Upper lobe of right lung (tissue), 1 donor: ENCODE measurements around the gene NID2. TPM values are rescaled to one million over a fixed set of nuclear protein-coding genes. Genes with fewer than 3 reads are reported as not detected.
A peak's percentile ranks its signal among the peaks of the same experiment; 100 is the strongest.

Experiments
- ATAC-seq: fragments of 200-7000 bp; cut with Tn5 transposase; one replicate; pipeline ENCODE4 v1.9.1; 2020; ENCODE audit warnings: mild to moderate bottlenecking, moderate library complexity
- DNase-seq: peaks from one replicate; pipeline ENCODE4 v3.0.0-alpha.2; 2020
- H3K27ac ChIP-seq: fragments of 200-600 bp; one replicate; pipeline ENCODE4 v1.8.0; 2022
- H3K27me3 ChIP-seq: fragments of 200-600 bp; one replicate; pipeline ENCODE4 v1.8.0; 2022; ENCODE audit warnings: mild to moderate bottlenecking
- H3K36me3 ChIP-seq: fragments of 200-600 bp; one replicate; pipeline ENCODE4 v1.8.0; 2022
- H3K4me1 ChIP-seq: fragments of 200-600 bp; one replicate; pipeline ENCODE4 v1.8.0; 2022
- H3K4me3 ChIP-seq: fragments of 200-600 bp; one replicate; pipeline ENCODE4 v1.8.0; 2022; ENCODE audit warnings: mild to moderate bottlenecking
- H3K9me3 ChIP-seq: fragments of 200-600 bp; one replicate; pipeline ENCODE4 v1.8.0; 2022
- intact Hi-C: fragments of 100-400 bp; cut with DNase I; formaldehyde crosslinking; loops from one replicate; pipeline ENCODE4 v1.11.0; 2022
- total RNA-seq: library from RNA; stranded (reverse); fragmentation: NEBNext Ultra II Directional; extraction: Animal tissue kit (Norgen Biotek cat#: 25700); gene quantifications from one replicate; pipeline ENCODE4 v1.2.1, GENCODE V29; 2021
- TF ChIP-seq, protein P1 (sequence below): fragments of 200-600 bp; IDR thresholded peaks from one replicate; pipeline ENCODE4 v1.8.0; 2022; ENCODE audit warnings: antibody characterized with exemption
- donor health status: DM: no; HTN: yes; CAD: no; lungs with severe emphysema.

Gene NID2
- total RNA-seq, 1 donor from 2014 or later, result 17.9 TPM

DNA sequence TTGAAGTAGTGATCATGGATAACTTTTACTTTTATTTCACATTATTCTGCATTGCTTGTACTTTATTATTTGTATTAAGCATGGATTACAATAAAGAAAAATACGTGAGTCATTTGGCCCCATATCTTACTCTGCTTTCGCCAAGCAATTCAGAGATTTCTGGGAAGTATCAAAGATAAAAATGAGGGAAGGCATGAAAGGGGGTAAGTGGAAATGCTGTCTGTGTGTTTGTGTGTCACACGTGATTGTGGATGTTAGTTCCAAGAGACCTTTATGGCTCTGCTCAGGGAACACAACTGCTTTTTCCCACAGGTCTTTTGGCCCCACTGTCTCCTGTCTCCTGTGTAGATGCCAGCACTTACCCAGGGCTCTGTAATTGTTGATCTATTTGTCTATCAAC is 10.5 kb downstream of the NID2 start:
- TF ChIP-seq, protein P1, sequence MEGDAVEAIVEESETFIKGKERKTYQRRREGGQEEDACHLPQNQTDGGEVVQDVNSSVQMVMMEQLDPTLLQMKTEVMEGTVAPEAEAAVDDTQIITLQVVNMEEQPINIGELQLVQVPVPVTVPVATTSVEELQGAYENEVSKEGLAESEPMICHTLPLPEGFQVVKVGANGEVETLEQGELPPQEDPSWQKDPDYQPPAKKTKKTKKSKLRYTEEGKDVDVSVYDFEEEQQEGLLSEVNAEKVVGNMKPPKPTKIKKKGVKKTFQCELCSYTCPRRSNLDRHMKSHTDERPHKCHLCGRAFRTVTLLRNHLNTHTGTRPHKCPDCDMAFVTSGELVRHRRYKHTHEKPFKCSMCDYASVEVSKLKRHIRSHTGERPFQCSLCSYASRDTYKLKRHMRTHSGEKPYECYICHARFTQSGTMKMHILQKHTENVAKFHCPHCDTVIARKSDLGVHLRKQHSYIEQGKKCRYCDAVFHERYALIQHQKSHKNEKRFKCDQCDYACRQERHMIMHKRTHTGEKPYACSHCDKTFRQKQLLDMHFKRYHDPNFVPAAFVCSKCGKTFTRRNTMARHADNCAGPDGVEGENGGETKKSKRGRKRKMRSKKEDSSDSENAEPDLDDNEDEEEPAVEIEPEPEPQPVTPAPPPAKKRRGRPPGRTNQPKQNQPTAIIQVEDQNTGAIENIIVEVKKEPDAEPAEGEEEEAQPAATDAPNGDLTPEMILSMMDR, result no peak
- Histone ChIP-seq H3K27ac (no peak overlapping the region), H3K27me3 (no peaks in the 10 kb centered on the region), H3K4me3 (no peak overlapping the region), H3K9me3 (no peaks in the 10 kb centered on the region), H3K4me1 (peaks cover 38% of the 10 kb centered on the region), H3K36me3 (no peaks in the 10 kb centered on the region)
- ATAC-seq (no peak), DNase-seq (no peak)
- intact Hi-C loops, result no loop called here

DNA sequence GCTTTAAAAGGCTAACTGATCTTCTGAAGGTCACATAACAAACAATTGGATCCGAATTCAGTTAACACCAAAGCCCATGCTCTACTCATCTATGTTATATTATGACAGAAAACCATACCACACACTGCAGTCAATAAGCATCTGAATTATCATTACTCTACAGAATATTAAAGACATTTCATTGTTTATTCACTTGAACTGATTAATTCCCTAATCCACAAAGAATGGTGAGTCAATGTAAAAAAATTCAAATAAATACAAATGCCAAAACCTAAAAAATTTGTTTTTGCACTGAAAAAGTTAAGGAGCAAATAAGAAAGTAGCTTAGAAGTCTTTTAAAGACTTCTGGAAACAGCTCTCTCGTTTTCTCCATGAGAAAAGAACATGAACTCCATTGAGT is 13.7 kb downstream of the NID2 start:
- no peak for ATAC-seq
- no peaks in the 10 kb centered on the region for H3K36me3 ChIP-seq
- DNase-seq, result no peak
- H3K9me3 ChIP-seq, result no peaks in the 10 kb centered on the region
- H3K27ac ChIP-seq, result no peak overlapping the region
- H3K4me1 ChIP-seq, result peaks cover 17% of the 10 kb centered on the region
- no peaks in the 10 kb centered on the region for H3K27me3 ChIP-seq
- H3K4me3 ChIP-seq, result no peak overlapping the region
- TF ChIP-seq, protein P1, result no peak
- intact Hi-C loops, result no loop called here

DNA sequence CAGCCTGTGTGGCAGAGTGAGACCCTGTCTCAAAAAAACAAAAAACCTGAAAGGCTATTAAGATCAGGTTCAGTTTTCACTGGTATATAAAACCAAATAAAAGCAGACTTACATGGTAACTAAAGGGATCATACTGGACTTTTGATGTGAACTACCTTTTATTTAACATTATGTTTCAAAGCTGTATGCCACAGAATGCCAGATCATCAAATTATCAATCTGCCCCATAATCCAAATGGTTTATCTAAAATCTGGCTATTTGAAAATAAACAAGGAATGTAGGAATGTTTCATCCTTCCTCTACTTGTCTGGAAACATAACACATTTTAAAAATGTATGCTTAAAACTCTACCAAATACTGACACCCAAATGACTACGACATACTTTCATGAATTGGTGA is 14.2 kb downstream of the NID2 start:
- Histone ChIP-seq H3K27ac (no peak overlapping the region), H3K4me3 (no peak overlapping the region), H3K9me3 (no peaks in the 10 kb centered on the region), H3K27me3 (no peaks in the 10 kb centered on the region), H3K4me1 (peaks cover 13% of the 10 kb centered on the region), H3K36me3 (no peaks in the 10 kb centered on the region)
- DNase-seq, result no peak
- ATAC-seq, result no peak
- intact Hi-C loops, result no loop called here
- TF ChIP-seq, protein P1, result no peak

DNA sequence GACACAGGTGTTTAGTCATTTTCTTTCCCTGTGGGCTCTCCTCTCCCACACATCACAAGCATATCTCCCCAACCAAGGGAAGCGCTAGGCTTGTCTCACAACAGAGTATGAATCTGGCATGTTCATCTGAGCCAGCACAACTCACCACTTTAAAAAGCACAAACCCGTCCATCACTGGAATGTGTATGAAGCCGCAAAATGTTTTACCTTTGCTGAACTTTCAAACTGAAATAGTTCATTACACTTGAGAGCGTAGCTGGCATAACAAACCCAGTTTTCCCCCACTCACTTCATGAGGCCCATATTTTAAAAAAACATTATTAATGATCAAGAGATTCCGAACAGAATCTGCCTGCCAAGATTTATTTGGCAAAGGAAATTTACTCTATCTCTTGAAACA is 15.8 kb downstream of the NID2 start:
- DNase-seq (no peak), ATAC-seq (no peak)
- Histone ChIP-seq H3K27ac (peak overlapping the region; percentile 26), H3K27me3 (no peaks in the 10 kb centered on the region), H3K4me3 (no peak overlapping the region), H3K36me3 (no peaks in the 10 kb centered on the region), H3K9me3 (no peaks in the 10 kb centered on the region), H3K4me1 (peaks cover 11% of the 10 kb centered on the region)
- intact Hi-C loops, result no loop called here
- TF ChIP-seq, protein P1, result no peak

DNA sequence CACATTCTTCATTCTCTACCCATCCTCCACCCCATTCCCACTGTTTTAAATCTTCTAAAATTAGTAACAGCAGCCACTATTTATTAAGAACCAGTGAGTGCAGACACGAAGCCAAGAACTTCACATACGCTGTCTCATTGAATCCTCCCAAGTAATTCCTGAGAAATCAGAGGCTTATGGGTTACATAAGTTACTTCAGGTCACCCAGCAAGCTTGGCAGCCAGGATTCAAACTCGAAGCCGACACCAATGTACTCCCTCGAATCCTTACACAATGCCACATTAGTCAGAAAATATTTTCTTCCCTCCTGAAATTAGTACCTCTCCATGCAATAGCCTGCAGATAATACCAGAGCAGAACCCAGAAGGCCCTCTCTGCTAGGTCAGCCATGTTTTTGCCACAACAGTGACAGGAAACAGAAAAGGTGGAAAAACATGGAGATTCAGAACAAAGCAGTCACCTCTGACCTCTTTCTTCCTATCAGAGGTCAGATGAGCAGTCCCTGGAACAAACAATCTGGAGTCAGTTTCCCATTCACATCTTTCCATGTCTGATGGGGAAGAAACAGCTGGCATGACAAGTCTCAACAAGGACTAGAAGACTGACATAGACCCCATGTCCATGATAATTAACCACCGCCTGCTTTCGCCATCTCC is 16.4 kb downstream of the NID2 start:
- Histone ChIP-seq H3K4me1 (peaks cover 11% of the 10 kb centered on the region), H3K27ac (peak overlapping the region; percentile 26), H3K9me3 (no peaks in the 10 kb centered on the region), H3K36me3 (no peaks in the 10 kb centered on the region), H3K4me3 (no peak overlapping the region), H3K27me3 (no peaks in the 10 kb centered on the region)
- intact Hi-C loops, result no loop called here
- no peak for DNase-seq
- ATAC-seq, result no peak
- TF ChIP-seq, protein P1, result no peak

DNA sequence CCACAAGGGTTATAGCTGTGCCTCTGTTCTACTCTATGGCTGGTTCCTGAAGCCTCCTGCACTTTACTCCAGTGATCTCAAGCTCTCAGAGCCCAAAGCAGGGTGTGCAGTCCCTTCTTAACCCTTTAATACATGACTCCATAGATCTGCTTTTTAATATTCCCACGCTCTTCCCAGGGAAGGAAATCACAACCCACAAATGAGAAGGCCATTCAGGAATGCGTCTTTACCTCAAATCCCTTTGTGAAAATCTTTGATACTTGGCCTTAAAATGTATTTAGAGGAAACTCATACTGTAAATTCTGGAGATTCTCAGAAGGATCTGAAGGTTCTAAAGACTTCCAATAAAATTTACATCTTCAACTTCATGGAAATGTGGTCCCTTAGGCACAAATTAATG is 17.0 kb downstream of the NID2 start:
- TF ChIP-seq, protein P1, result no peak
- Histone ChIP-seq H3K4me3 (no peak overlapping the region), H3K27me3 (no peaks in the 10 kb centered on the region), H3K27ac (peak overlapping the region; percentile 26), H3K4me1 (peaks cover 11% of the 10 kb centered on the region), H3K36me3 (no peaks in the 10 kb centered on the region), H3K9me3 (no peaks in the 10 kb centered on the region)
- DNase-seq, result no peak
- no peak for ATAC-seq
- intact Hi-C loops, result no loop called here
